Adrenal gland (tissue), 5 donors: Measurements from ENCODE around the gene MLC1.

ENCODE experiments used
- CTCF ChIP-seq, 6 experiments: fragments of 450-650 bp in 4 of 6; fragments of 200-600 bp in 2 of 6; sonication (generic) in 1 of 6; IDR thresholded peaks; 1 replicate in 5 of 6; 2 replicates in 1 of 6; pipeline versions ENCODE4 v1.5.1 to v1.8.0; 2016 to 2021; ENCODE audit warnings: antibody characterized with exemption in 6 of 6, mild to moderate bottlenecking in 2 of 6, moderate library complexity in 1 of 6
- POLR2A ChIP-seq, 2 donors: fragments of 450-650 bp; IDR thresholded peaks; one replicate each; pipeline ENCODE4 v1.6.1; 2017; ENCODE audit warnings: antibody characterized with exemption in 2 of 2, mild to moderate bottlenecking in 2 of 2, moderate library complexity in 1 of 2
- donor health status: DM: no; HTN: no; CAD: no.

- TF ChIP-seq CTCF (IDR thresholded peaks at IDR 0.05) (no peak), POLR2A (IDR thresholded peaks at IDR 0.05) (no peak)
These were observed 52.9 kb downstream of the MLC1 start for GRCh38 chr22:50032109-50032871.
